ENCODE measurements around the gene HOXC12.

- TF ChIP-seq CTCF (IDR thresholded peaks at IDR 0.05; ENCODE audit: borderline replicate concordance, extremely low read depth, low read length, poor library complexity, severe bottlenecking) (no peak), EZH2 (IDR thresholded peaks at IDR 0.05; ENCODE audit: borderline replicate concordance, low read depth, low read length, severe bottlenecking) (no peak)
Measured at GRCh38 chr12:53995378-53996239, 40.9 kb downstream of the HOXC12 start.
